ENCODE data around the gene GSTO2.

The GSTO2 gene

GRCh38 chr10:104308439-104308903 lies 39.5 kb downstream of the GSTO2 start:
- DNase-seq (ENCODE audit: low read depth), result no peak

GRCh38 chr10:104309980-104310978 lies 41.3 kb downstream of the GSTO2 start:
- DNase-seq (ENCODE audit: low read depth), result no peak

- no peak for DNase-seq (ENCODE audit: low read depth)
These were observed 42.3 kb downstream of the GSTO2 start for GRCh38 chr10:104311184-104311720.

GRCh38 chr10:104314591-104315485 lies 45.9 kb downstream of the GSTO2 start:
- DNase-seq (ENCODE audit: low read depth), result no peak

GRCh38 chr10:104315486-104315921 lies 46.5 kb downstream of the GSTO2 start:
- no peak for DNase-seq (ENCODE audit: low read depth)

- no peak for DNase-seq (ENCODE audit: low read depth)
These were observed 47.5 kb downstream of the GSTO2 start for GRCh38 chr10:104316321-104317099.

GRCh38 chr10:104317269-104317710 lies 48.3 kb downstream of the GSTO2 start:
- DNase-seq (ENCODE audit: low read depth), result no peak

GRCh38 chr10:104317726-104318299 lies 48.8 kb downstream of the GSTO2 start:
- no peak for DNase-seq (ENCODE audit: low read depth)

GRCh38 chr10:104318326-104318725 lies 49.3 kb downstream of the GSTO2 start:
- no peak for DNase-seq (ENCODE audit: low read depth)

- DNase-seq (ENCODE audit: low read depth), result no peak
These were observed 50.1 kb downstream of the GSTO2 start for GRCh38 chr10:104318810-104319741.

GRCh38 chr10:104321226-104321625 lies 52.2 kb downstream of the GSTO2 start:
- no peak for DNase-seq (ENCODE audit: low read depth)

GRCh38 chr10:104321725-104322415 lies 52.9 kb downstream of the GSTO2 start:
- DNase-seq (ENCODE audit: low read depth), result no peak

GRCh38 chr10:104322416-104322782 lies 53.4 kb downstream of the GSTO2 start:
- no peak for DNase-seq (ENCODE audit: low read depth)

GRCh38 chr10:104323085-104323484 lies 54.1 kb downstream of the GSTO2 start:
- no peak for DNase-seq (ENCODE audit: low read depth)

- no peak for DNase-seq (ENCODE audit: low read depth)
These were observed 54.8 kb downstream of the GSTO2 start for GRCh38 chr10:104323760-104324201.

GRCh38 chr10:104324221-104324686 lies 55.3 kb downstream of the GSTO2 start:
- DNase-seq (ENCODE audit: low read depth), result no peak

- no peak for DNase-seq (ENCODE audit: low read depth)
These were observed 55.9 kb downstream of the GSTO2 start for GRCh38 chr10:104324931-104325330.

- DNase-seq (ENCODE audit: low read depth), result no peak
These were observed 56.8 kb downstream of the GSTO2 start for GRCh38 chr10:104325436-104326435.

All from activated T-cell treated with anti-CD3 and anti-CD28 coated beads for 1 hour (primary cell).